ENCODE measurements around the gene AXL.

DNA sequence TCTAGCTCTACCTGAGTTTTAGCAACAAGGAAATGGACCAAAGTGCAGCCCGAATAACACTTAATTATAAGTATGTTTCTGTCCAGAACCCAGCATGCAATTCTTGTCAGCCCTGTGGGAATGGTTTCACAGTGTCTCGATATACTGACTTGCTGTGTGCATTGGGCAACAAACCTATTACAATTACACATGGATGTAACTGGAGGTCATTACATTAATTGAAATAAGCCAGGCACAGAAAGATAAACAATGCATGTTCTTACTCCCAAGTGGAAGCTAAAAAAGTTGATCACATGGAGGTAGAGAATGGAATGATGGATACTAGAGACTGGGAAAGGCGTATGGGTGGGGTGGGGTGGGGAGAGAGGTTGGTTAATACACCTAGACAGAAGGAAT is 31.1 kb upstream of the AXL start:
- TF ChIP-seq, protein P1, sequence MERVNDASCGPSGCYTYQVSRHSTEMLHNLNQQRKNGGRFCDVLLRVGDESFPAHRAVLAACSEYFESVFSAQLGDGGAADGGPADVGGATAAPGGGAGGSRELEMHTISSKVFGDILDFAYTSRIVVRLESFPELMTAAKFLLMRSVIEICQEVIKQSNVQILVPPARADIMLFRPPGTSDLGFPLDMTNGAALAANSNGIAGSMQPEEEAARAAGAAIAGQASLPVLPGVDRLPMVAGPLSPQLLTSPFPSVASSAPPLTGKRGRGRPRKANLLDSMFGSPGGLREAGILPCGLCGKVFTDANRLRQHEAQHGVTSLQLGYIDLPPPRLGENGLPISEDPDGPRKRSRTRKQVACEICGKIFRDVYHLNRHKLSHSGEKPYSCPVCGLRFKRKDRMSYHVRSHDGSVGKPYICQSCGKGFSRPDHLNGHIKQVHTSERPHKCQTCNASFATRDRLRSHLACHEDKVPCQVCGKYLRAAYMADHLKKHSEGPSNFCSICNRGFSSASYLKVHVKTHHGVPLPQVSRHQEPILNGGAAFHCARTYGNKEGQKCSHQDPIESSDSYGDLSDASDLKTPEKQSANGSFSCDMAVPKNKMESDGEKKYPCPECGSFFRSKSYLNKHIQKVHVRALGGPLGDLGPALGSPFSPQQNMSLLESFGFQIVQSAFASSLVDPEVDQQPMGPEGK (CRISPR knock-in tag; IDR thresholded peaks at IDR 0.05; ENCODE audit: borderline replicate concordance): no peak
- TF ChIP-seq PPARA (CRISPR knock-in tag; IDR thresholded peaks at IDR 0.05; ENCODE audit: borderline replicate concordance): no peak
- TF ChIP-seq, protein P2, sequence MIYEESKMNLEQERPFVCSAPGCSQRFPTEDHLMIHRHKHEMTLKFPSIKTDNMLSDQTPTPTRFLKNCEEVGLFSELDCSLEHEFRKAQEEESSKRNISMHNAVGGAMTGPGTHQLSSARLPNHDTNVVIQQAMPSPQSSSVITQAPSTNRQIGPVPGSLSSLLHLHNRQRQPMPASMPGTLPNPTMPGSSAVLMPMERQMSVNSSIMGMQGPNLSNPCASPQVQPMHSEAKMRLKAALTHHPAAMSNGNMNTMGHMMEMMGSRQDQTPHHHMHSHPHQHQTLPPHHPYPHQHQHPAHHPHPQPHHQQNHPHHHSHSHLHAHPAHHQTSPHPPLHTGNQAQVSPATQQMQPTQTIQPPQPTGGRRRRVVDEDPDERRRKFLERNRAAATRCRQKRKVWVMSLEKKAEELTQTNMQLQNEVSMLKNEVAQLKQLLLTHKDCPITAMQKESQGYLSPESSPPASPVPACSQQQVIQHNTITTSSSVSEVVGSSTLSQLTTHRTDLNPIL (CRISPR knock-in tag; IDR thresholded peaks at IDR 0.05; ENCODE audit: low read depth): no peak
- no peak for TF ChIP-seq TOX (CRISPR knock-in tag; IDR thresholded peaks at IDR 0.05; ENCODE audit: borderline replicate concordance)
- TF ChIP-seq, protein P3, sequence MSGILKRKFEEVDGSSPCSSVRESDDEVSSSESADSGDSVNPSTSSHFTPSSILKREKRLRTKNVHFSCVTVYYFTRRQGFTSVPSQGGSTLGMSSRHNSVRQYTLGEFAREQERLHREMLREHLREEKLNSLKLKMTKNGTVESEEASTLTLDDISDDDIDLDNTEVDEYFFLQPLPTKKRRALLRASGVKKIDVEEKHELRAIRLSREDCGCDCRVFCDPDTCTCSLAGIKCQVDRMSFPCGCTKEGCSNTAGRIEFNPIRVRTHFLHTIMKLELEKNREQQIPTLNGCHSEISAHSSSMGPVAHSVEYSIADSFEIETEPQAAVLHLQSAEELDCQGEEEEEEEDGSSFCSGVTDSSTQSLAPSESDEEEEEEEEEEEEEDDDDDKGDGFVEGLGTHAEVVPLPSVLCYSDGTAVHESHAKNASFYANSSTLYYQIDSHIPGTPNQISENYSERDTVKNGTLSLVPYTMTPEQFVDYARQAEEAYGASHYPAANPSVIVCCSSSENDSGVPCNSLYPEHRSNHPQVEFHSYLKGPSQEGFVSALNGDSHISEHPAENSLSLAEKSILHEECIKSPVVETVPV (CRISPR knock-in tag; IDR thresholded peaks at IDR 0.05): no peak
- TF ChIP-seq ZNF8 (CRISPR knock-in tag; IDR thresholded peaks at IDR 0.05): no peak
- no peak for TF ChIP-seq RARB (CRISPR knock-in tag; IDR thresholded peaks at IDR 0.05)
- no peak for TF ChIP-seq ZC3H10 (CRISPR knock-in tag; IDR thresholded peaks at IDR 0.05)
- no peak for TF ChIP-seq ZFP3 (CRISPR knock-in tag; IDR thresholded peaks at IDR 0.05)
